ENCODE data around the gene NCAPH2.
A peak's percentile ranks its signal among the peaks of the same experiment; 100 is the strongest.

The NCAPH2 gene

DNA sequence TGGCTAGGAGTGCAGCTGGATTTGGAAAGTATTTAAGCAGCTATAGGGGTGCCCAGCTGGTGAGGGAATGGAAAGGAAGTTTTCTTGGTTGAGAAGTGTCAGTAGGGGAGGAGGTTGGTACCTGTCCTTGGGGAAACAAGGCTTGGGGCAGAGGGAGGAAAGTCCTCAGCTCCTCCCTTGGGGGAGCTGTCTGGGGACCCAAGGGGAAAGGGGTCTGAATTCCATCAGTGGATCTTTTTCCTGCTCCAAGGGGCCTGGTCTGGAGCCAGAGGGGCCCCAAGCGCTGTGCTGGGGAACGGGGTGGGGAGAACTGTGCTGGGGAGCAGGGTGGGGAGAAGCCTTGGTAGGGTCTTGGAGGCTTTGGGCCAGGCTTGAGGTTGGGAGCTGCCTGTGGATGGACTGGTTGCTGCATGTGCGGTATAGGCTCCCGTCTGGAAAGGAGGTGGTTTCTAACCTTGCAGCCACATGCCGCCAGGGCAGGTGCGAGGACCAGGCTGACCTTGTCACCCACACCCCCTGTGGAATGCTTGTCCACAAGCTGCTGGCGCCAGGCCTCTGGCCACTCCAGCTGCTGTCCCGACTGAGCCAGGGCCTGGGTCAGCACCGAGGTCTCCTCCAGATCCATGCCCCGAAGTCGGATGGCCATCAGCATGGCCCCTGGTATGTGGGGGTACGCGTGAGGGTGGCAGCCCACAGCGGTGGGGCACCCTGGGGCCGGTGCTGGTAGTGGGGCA is 20.8 kb downstream of the NCAPH2 start:
- H3K4me3 ChIP-seq (ENCODE audit: low read length): no peak overlapping the region
- TF ChIP-seq, protein P1, sequence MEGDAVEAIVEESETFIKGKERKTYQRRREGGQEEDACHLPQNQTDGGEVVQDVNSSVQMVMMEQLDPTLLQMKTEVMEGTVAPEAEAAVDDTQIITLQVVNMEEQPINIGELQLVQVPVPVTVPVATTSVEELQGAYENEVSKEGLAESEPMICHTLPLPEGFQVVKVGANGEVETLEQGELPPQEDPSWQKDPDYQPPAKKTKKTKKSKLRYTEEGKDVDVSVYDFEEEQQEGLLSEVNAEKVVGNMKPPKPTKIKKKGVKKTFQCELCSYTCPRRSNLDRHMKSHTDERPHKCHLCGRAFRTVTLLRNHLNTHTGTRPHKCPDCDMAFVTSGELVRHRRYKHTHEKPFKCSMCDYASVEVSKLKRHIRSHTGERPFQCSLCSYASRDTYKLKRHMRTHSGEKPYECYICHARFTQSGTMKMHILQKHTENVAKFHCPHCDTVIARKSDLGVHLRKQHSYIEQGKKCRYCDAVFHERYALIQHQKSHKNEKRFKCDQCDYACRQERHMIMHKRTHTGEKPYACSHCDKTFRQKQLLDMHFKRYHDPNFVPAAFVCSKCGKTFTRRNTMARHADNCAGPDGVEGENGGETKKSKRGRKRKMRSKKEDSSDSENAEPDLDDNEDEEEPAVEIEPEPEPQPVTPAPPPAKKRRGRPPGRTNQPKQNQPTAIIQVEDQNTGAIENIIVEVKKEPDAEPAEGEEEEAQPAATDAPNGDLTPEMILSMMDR (conservative IDR thresholded peaks at IDR 0.05; ENCODE audit: low read depth, low read length): no peak
- no peak for DNase-seq (ENCODE audit: low read depth)

- no peak overlapping the region for H3K4me3 ChIP-seq (ENCODE audit: low read length)
- DNase-seq (ENCODE audit: low read depth): no peak
- TF ChIP-seq, protein P1 (conservative IDR thresholded peaks at IDR 0.05; ENCODE audit: low read depth, low read length): no peak
Observed at GRCh38 chr22:50529416-50529896, 21.4 kb downstream of the NCAPH2 start.

GRCh38 chr22:50529897-50530579 is 22.0 kb downstream of the NCAPH2 start, which contains the start of gene TYMP:
Gene TYMP, minus strand, starts transcription at chr22:50530012. Its CDS starts 303 bp downstream, at chr22:50529709.
- DNase-seq (ENCODE audit: low read depth): no peak
- H3K4me3 ChIP-seq (ENCODE audit: low read length): peak within 1 kb of the TSS; percentile 7
- TF ChIP-seq, protein P1 (conservative IDR thresholded peaks at IDR 0.05; ENCODE audit: low read depth, low read length): no peak

GRCh38 chr22:50530580-50530876 is 22.5 kb downstream of the NCAPH2 start:
- H3K4me3 ChIP-seq (ENCODE audit: low read length): peak overlapping the region; percentile 7
- no peak for DNase-seq (ENCODE audit: low read depth)
- TF ChIP-seq, protein P1 (conservative IDR thresholded peaks at IDR 0.05; ENCODE audit: low read depth, low read length): no peak

GRCh38 chr22:50530877-50531545 is 23.0 kb downstream of the NCAPH2 start:
- DNase-seq (ENCODE audit: low read depth): no peak
- TF ChIP-seq, protein P1 (conservative IDR thresholded peaks at IDR 0.05; ENCODE audit: low read depth, low read length): no peak
- H3K4me3 ChIP-seq (ENCODE audit: low read length): peak overlapping the region; percentile 9

GRCh38 chr22:50531546-50531961 is 23.5 kb downstream of the NCAPH2 start:
- TF ChIP-seq, protein P1 (conservative IDR thresholded peaks at IDR 0.05; ENCODE audit: low read depth, low read length): no peak
- no peak for DNase-seq (ENCODE audit: low read depth)

More at GRCh38 chr22:50531546-50531961, 23.5 kb downstream of the NCAPH2 start:
- H3K4me3 ChIP-seq (ENCODE audit: low read length): peak overlapping the region; percentile 19
